ENCODE data around the gene EFCC1.

EFCC1 gene

DNA sequence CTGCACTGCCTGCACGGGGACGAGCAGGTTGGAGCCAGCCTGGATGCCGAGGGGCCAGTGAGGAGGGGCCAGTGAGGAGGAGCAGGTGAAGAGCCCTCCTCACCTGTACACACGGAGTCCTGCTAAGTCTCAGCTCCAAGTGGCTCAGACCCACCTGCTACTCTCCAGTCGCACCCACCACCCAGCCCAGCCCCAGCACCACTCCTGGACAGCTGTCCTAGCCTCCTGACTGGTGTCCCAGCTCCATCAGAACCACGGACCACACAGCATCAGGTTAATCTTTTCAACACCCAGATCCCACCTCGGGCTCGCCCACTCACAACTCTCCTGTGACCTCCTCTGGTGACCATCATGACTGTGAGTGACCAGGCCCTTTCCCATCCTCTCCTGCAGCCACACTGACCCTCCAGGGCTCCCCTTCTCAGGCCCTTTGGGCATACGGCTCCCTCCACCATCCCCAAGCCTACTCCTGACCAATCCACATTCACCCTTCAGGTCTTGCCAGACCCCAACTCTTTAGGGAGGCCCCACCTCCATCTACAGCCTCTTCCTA is 13.8 kb downstream of the EFCC1 start:
- no peak for DNase-seq (ENCODE audit: low spot score)

DNA sequence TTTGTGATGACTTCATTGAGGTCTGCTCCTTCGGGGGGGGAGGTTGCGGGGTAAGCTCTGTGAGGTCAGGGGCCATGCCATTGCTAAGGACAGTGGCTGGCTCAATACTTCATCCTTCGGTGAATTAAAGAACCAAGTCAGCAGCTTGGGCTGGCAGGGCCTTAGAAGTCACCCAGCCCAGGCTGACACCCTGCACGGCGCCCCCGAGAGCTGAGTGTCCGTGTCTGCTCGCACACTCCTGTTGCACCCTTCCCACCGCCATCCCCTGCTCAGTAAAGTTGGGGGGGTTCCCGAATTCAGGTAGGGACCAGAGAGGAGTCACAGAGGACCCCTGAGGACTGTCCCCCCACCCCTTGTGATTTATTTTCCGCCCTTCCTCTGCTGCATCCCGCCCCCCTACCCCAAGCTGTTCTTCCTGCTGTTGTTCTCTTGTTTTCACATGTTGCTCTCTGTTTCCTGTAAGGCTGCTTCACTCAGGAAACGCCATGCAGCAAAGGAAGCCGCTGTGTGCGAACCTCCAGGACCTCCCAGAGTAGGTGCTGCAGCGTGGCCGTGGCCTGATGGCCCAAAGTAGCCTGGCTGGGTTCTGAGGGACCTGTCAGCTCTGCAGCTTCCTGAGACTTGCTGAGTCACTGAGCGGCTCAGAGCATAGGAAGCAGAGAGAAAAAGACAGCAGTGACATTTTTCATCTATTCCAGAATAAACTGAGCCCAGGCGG is 14.4 kb downstream of the EFCC1 start:
- DNase-seq (ENCODE audit: low spot score), result no peak

DNA sequence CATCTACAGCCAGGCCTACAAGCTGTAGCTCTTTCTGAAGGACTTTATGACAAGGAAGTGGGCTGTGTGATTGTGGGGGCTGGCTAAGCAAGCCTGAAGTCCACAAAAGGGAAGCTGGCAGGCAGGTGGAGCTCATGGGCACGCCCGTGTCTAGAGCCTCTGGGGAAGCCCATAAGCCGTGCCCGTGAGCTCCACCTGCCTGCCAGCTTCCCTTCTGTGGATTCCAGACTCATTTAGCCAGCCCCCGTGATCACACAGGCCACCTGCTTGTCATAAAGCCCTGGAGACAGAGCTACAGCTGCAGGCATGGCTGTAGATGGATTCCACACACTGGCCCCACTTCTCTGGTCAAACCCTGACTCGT is 15.2 kb downstream of the EFCC1 start:
- DNase-seq (ENCODE audit: low spot score), result no peak

DNA sequence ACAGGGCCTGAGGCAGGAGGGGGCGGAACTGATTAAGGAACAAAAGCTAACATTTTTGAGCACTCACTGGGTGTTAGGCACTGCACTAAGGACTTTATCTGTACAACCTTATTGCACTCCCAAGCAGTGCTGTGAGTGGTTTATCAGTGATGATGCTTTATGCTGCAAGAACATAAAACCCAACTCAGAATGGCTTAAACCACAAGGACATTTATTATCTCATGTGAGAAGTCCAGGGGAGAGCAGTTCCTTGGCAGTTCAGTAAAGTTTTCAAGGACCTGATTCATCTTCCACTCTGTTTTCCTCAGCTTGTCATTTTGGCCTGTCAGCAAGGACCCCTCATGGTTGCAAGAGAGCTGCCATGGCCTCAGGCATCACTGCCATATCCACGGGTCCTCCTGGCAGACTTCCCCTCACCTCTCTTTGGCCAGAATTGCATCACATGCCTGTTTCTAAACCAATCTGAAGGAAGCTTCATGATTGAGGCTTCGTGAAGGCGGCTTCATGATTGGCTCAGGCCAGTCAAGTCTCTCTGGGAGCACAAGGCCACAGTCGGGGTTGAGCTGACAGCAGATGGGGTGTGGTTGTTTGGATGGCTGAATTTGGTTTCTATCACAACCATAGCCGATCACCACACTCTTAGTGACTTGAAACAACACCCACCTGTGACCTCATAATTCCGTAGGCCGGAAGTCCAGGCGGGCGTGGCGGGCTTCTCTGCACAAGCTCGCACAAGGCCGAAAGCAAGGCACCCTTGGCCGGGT is 15.8 kb downstream of the EFCC1 start:
- DNase-seq (ENCODE audit: low spot score), result no peak

DNA sequence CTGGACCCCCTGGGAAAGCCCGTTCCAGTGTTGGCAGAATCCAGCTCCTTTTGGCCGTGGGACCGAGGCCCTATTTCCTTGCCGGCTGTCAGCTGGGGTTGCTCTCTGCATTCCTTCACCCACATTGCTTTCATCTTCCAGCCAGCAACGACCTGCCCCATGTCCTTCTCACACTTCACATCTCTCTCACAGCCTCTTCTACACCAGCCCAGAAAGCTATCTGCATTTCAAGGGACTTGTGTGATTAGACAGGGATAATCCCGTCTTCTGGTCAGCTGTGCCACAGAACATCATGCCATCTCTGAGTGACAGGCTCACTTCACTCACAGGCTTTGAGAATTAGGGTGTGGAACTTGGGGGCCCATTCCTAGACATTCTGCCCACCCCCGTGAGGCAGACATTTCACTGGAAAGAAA is 16.4 kb downstream of the EFCC1 start:
- DNase-seq (ENCODE audit: low spot score), result peak; percentile 53

DNA sequence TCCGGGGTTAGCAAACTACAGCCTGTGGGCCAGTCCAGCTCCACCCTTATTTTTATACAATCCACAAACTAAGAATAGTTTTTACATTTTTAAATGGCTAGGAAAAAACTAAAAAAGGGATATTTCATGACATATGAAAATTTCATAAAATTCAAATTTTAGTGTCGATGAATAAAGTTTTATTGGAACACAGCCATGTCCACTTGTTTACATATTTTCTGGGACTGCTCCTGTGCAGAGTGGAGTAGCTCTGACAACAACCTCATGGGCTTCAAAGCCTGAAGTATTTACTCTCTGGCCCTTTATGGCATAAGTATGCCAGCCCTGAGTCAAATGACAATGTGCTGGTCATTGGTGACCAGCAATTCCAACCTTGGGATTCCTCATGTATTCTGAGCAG is 17.2 kb downstream of the EFCC1 start:
- no peak for DNase-seq (ENCODE audit: low spot score)

DNA sequence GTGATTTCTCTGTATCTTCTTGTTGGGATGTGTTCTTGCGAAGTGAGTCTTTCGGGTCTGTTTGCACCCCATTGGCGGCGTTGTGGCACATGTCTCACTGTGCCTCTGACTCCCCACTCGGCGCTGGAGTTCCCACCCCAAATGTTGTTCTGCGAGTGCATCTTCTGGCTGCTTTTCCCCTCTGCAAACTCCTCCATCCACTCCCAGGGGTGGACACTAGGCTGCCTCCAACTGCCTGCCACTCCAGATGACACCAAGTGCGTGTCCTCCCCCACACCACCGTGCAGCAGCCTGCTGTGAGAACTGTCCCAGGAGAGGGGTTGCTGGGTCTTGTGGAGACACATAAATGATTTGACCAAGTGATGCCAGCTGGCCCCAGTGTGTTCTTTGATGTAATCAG is 17.6 kb downstream of the EFCC1 start:
- DNase-seq (ENCODE audit: low spot score), result peak; percentile 34

GRCh38 chr3:129019266-129019665 is 18.2 kb downstream of the EFCC1 start:
- DNase-seq (ENCODE audit: low spot score), result no peak

DNA sequence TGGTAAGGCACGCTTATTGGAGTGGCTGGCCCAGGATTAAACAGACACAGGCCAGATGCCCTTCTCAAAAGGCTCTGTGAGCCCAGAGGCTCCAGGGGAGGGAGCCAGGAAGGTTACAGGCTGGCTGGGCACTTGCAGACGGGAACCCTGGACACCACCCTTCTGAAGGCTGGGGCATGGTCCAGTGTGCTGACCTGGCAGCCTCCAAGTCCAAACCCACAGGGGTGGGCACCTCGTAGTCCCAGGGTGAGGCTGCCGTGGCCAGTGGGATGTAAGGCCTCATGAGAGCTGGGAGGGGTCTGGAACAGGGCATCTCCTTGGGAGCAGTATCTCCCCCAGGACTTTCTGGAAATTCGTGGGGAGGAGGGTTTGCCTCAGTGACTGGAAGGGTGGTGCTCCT is 19.6 kb downstream of the EFCC1 start:
- DNase-seq (ENCODE audit: low spot score), result no peak

- no peak for DNase-seq (ENCODE audit: low spot score)
Measured at GRCh38 chr3:129021140-129021551, 20.0 kb downstream of the EFCC1 start.

GRCh38 chr3:129022114-129023007 is 21.3 kb downstream of the EFCC1 start:
- peak; percentile 43 for DNase-seq (ENCODE audit: low spot score)

- DNase-seq (ENCODE audit: low spot score), result no peak
Measured at GRCh38 chr3:129023008-129023358, 21.9 kb downstream of the EFCC1 start.

DNA sequence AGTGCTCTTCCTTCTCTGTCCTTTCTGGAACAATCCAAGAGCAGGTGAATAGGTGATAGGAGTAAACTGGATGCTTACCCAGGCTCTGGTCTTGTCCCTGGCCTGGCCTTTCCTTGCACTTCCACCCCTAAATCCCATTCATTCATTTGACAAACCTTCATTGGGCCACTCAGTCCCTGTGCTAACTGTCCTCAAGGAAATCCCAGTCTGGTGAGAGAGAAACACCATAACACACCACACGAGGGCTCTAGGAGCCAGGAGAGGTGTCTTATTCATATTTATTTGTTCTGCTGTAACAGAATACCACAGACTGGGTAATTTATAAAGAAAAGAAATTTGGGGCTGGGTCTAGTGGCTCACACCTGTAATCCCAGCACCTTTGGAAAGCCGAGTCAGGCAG is 22.8 kb downstream of the EFCC1 start:
- DNase-seq (ENCODE audit: low spot score), result no peak

DNA sequence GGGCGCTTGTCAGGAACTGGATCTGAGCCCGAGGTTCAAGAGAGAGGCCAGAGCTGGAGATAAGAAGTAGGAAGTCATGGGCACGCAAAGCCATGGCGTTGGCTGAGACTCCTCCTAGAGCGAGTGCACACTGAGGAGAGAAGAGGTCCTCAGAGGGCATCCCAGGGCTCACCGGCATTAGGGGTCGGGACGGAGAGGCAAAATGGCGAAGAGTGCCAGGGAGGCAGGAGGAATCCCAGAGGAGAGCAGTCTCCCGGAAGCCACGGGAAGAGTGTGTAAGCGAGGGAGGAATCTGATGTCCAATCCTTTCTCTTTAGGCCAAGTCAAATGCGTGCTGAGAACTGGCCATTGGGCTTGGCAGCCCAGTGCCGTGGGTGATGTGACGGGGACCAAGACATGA is 24.0 kb downstream of the EFCC1 start:
- no peak for DNase-seq (ENCODE audit: low spot score)

DNA sequence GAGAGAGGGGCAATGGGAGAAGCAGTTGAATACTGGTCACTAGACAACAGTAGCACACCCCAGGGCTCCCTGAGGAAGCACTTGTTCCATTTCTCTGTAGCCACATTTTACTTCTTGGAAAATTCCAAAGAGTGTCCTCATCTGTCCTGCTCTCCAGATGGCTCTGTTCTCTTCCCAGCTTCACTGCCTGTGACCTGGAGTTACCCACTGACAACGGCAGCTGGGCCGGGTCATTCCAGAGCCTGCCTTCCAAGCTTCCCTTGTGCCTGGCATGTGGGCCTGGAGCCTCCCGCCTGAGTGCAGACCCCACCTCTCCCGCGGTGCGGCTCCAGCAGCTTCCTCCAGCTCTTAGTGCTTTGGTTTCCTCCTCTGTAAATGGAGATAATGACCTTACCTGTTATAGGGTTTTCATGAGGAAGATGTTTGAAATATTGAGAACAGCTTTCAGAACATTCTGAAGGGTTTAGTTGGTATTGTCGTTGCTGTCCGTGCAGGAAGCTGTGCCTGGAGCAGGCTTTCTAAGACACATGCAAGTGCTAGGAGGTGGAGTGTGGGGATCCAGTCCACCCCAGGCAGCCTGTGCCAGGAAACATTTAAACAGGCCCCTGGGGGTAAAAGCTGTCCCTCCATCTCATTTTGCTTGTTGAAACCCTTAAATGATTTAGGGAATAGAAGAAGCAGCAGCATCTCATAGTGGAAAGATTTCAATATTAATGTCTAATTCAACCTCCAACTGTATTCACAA is 24.8 kb downstream of the EFCC1 start:
- no peak for DNase-seq (ENCODE audit: low spot score)

- DNase-seq (ENCODE audit: low spot score), result peak; percentile 91
Measured at GRCh38 chr3:129026728-129027543, 25.8 kb downstream of the EFCC1 start.

DNA sequence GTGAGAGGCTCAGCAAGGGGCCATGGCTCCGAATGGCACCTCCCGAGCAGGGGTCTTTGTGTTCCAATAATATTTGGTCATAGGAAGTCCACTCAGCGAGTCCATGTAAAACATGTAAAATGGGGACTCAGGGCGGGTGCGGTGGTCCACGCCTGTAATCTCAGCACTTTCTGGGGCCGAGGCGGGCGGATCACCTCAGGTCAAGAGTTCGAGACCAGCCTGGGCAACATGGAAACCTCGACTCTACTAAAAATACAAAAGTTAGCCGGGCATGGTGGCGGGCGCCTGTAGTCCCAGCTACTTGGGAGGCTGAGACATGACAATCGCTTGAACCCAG is 26.4 kb downstream of the EFCC1 start:
- DNase-seq (ENCODE audit: low spot score), result no peak

- no peak for DNase-seq (ENCODE audit: low spot score)
Measured at GRCh38 chr3:129028866-129029265, 27.8 kb downstream of the EFCC1 start.

GRCh38 chr3:129030611-129031010 is 29.5 kb downstream of the EFCC1 start:
- no peak for DNase-seq (ENCODE audit: low spot score)

DNA sequence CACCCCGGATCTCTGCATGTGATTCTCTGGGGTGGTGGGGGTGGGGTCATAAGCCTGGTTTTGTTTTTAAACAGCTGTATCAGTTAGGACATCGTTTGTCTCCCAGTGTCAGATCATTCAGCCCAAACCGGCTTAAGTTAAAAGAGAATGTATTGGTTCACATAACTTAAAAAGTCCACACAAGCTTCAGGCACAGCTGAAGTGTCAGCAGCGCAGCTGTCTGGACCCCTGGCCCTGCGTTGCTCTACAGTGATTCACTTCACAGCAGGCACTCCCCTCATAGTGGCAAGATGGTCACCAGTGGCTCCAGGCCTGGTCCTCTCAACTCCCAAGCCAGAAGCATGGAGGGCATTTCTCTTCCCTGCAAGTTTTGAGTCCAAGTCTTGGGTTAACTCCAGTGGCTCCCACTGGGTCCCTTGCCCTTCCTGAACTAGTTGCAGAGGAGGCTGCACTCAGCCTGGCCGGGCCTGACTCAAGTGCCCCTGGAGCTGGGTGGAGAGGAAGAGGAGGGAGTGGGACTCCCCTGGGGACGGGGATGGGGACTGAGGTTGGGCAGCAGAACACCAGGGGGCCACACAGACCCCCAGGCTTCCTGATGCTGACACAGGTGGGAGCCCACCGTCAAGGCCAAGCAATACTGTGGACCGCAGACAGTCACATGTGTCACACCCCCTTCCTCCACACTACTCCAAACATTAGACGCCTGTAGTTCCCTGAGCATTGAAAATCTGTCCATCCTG is 30.5 kb downstream of the EFCC1 start:
- no peak for DNase-seq (ENCODE audit: low spot score)
